ENCODE results near the gene ZC3H12A.

The ZC3H12A gene

GRCh38 chr1:37456614-37457013 lies 17.8 kb upstream of the ZC3H12A start:
- no peak for DNase-seq

GRCh38 chr1:37458551-37458950 lies 15.8 kb upstream of the ZC3H12A start:
- no peak for DNase-seq

- no peak for DNase-seq
Measured at GRCh38 chr1:37461698-37462436, 12.5 kb upstream of the ZC3H12A start.

- DNase-seq: no peak
Measured at GRCh38 chr1:37464443-37464842, 9.9 kb upstream of the ZC3H12A start.

- no peak for DNase-seq
Measured at GRCh38 chr1:37465593-37466517, 8.5 kb upstream of the ZC3H12A start.

GRCh38 chr1:37468037-37468436 lies 6.3 kb upstream of the ZC3H12A start:
- no peak for DNase-seq

- no peak for DNase-seq
Measured at GRCh38 chr1:37469386-37469785, 5.0 kb upstream of the ZC3H12A start.

- peak in 1 of 2 experiments; percentile 7 for DNase-seq
Measured at GRCh38 chr1:37471345-37472231, 2.8 kb upstream of the ZC3H12A start.

GRCh38 chr1:37472281-37472680 lies 2.1 kb upstream of the ZC3H12A start:
- DNase-seq: no peak

- no peak for DNase-seq
Measured at GRCh38 chr1:37472994-37473393, 1.4 kb upstream of the ZC3H12A start.

- peak in 1 of 2 experiments; percentile 40 for DNase-seq
Measured at GRCh38 chr1:37473431-37474045, 842 bp upstream of the ZC3H12A start.

- DNase-seq: no peak
Measured at GRCh38 chr1:37474697-37475379, 458 bp downstream of the ZC3H12A start.

- no peak for DNase-seq
Measured at GRCh38 chr1:37475380-37476086, 1.2 kb downstream of the ZC3H12A start.

- no peak for DNase-seq
Measured at GRCh38 chr1:37476087-37476452, 1.7 kb downstream of the ZC3H12A start.

- peak in 1 of 2 experiments; percentile 19 for DNase-seq
Measured at GRCh38 chr1:37476460-37477197, 2.2 kb downstream of the ZC3H12A start.

GRCh38 chr1:37477198-37477931 lies 3.0 kb downstream of the ZC3H12A start:
- peak in 1 of 2 experiments; percentile 16 for DNase-seq

- DNase-seq: no peak
Measured at GRCh38 chr1:37477946-37478345, 3.6 kb downstream of the ZC3H12A start.

GRCh38 chr1:37478451-37478881 lies 4.1 kb downstream of the ZC3H12A start:
- DNase-seq: no peak

GRCh38 chr1:37478890-37479254 lies 4.5 kb downstream of the ZC3H12A start:
- no peak for DNase-seq
